GM12892 (cell line): Measurements from ENCODE around the gene ARID2.

Experiments
- POLR2A ChIP-seq: IDR thresholded peaks from 2 replicates; pipeline ENCODE4 v1.6.1; 2011; ENCODE audit warnings: low read depth, low read length, control low read depth
- POLR2AphosphoS5 ChIP-seq: IDR thresholded peaks from 2 replicates; pipeline ENCODE4 v1.6.1; 2011; ENCODE audit warnings: low read depth, low read length, control low read depth
- TAF1 ChIP-seq: IDR thresholded peaks from 2 replicates; pipeline ENCODE4 v1.6.1; 2011; ENCODE audit warnings: low read depth, mild to moderate bottlenecking, control low read depth, low read length, borderline replicate concordance

- no peak for TF ChIP-seq TAF1
- no peak for TF ChIP-seq POLR2AphosphoS5
- TF ChIP-seq POLR2A, result no peak
Observed at GRCh38 chr12:45685680-45686079, 43.8 kb upstream of the ARID2 start.
